ENCODE measurements around the gene NOTCH2.

Gene NOTCH2

DNA sequence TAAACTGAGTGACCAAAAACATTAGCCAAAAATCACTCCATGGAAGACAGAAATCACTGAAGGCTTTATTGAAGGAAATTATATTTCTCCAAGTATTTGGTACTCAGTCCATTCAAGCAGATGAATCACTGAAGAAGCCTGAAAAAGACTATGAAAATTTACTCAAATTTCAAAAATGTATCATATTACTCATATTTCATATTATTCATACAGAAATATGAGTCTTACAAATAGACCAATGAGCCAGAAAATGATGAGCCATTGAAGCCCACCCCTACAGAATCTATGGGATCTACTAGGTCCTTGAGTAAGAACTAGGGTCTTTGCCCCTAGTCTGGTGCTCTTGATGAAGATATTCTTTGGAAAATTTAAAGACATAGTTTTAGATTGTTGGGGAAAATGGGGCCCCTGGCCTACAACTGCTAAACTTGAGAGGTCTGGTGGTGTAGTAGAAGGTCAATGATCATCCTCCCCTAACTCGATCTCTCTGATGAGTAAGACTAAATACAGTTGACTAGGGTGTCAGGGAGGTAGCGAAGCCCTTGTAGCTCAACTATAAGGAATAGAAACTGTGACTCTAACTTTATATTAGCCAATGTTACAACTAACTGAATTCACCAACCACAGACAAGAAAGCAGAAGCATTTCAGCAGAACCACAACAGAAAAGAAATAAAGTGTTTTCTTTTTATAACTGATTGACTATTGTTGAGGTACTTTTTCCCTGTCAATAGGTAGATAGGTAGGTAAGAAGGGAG is 81.0 kb downstream of the NOTCH2 start:
- Histone ChIP-seq H3K27ac (no peak overlapping the region), H3K36me3 (ENCODE audit: control insufficient read depth, insufficient read depth, low read length) (no peaks in the 10 kb centered on the region), H3K79me2 (no peaks in the 10 kb centered on the region), H3K4me2 (ENCODE audit: low read length) (no peak overlapping the region), H3K4me3 (ENCODE audit: low read depth, low read length) (no peak overlapping the region), H3K27me3 (ENCODE audit: control insufficient read depth, insufficient read depth, low read length) (no peaks in the 10 kb centered on the region), H3K4me1 (no peaks in the 10 kb centered on the region), H3K9ac (no peak overlapping the region), H2AFZ (no peak overlapping the region), H3K9me3 (ENCODE audit: control insufficient read depth, low read length) (no peaks in the 10 kb centered on the region)
- TF ChIP-seq, protein P1, sequence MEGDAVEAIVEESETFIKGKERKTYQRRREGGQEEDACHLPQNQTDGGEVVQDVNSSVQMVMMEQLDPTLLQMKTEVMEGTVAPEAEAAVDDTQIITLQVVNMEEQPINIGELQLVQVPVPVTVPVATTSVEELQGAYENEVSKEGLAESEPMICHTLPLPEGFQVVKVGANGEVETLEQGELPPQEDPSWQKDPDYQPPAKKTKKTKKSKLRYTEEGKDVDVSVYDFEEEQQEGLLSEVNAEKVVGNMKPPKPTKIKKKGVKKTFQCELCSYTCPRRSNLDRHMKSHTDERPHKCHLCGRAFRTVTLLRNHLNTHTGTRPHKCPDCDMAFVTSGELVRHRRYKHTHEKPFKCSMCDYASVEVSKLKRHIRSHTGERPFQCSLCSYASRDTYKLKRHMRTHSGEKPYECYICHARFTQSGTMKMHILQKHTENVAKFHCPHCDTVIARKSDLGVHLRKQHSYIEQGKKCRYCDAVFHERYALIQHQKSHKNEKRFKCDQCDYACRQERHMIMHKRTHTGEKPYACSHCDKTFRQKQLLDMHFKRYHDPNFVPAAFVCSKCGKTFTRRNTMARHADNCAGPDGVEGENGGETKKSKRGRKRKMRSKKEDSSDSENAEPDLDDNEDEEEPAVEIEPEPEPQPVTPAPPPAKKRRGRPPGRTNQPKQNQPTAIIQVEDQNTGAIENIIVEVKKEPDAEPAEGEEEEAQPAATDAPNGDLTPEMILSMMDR (IDR thresholded peaks at IDR 0.05) = no peak

- Histone ChIP-seq H3K27ac (no peak overlapping the region), H2AFZ (no peak overlapping the region), H3K36me3 (ENCODE audit: control insufficient read depth, insufficient read depth, low read length) (no peaks in the 10 kb centered on the region), H3K4me1 (no peaks in the 10 kb centered on the region), H3K9me3 (ENCODE audit: control insufficient read depth, low read length) (no peaks in the 10 kb centered on the region), H3K4me2 (ENCODE audit: low read length) (no peak overlapping the region), H3K27me3 (ENCODE audit: control insufficient read depth, insufficient read depth, low read length) (no peaks in the 10 kb centered on the region), H3K9ac (no peak overlapping the region), H3K79me2 (no peaks in the 10 kb centered on the region), H3K4me3 (ENCODE audit: low read depth, low read length) (no peak overlapping the region)
- TF ChIP-seq, protein P1 (IDR thresholded peaks at IDR 0.05) = no peak
These were observed 81.8 kb downstream of the NOTCH2 start for GRCh38 chr1:119987686-119988085.

DNA sequence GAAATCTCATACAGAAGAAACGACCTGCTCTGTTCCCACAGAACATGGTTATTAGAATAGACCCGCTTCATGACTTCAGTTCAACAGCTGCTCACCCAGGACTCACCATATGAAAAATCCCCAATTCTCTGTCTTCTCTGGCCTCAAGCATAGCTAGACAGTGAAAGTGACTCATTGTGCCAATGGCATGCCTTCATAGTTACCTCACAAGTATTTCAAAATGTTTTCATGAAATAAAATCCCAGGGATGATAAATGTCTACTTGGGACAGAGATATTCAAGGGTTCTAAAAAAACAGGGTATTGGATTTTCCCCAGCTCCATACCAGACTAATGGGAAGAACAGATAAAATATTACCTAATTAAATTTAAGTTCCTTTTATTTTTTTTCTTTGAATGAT is 82.3 kb downstream of the NOTCH2 start:
- TF ChIP-seq, protein P1 (IDR thresholded peaks at IDR 0.05) = no peak
- Histone ChIP-seq H3K9ac (no peak overlapping the region), H3K27me3 (ENCODE audit: control insufficient read depth, insufficient read depth, low read length) (no peaks in the 10 kb centered on the region), H3K9me3 (ENCODE audit: control insufficient read depth, low read length) (no peaks in the 10 kb centered on the region), H3K36me3 (ENCODE audit: control insufficient read depth, insufficient read depth, low read length) (no peaks in the 10 kb centered on the region), H3K27ac (no peak overlapping the region), H3K4me3 (ENCODE audit: low read depth, low read length) (no peak overlapping the region), H3K4me1 (no peaks in the 10 kb centered on the region), H3K79me2 (no peaks in the 10 kb centered on the region), H3K4me2 (ENCODE audit: low read length) (no peak overlapping the region), H2AFZ (no peak overlapping the region)

DNA sequence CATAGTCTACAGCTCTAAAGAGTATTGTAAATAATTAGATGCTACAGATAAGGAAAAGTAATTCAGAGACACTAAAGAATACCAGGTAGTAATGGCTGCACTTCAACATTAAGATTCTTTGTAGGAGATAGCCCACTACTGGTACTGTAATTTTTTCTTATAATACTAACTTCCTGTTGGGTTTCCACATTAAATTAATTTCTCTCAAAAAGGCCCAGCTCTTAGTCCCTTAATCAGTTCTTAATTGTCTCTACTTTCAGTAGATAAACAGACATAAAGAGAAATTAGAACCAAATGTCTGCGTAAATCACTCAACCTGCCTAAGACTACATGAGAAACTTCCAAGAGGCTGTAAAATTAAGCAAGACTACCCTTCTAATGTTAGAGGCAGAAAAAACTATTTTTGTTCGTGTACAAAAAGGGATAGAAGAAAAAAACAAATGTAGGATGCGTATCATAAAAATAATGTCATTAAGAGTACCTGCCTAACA is 83.4 kb downstream of the NOTCH2 start:
- Histone ChIP-seq H3K27me3 (ENCODE audit: control insufficient read depth, insufficient read depth, low read length) (no peaks in the 10 kb centered on the region), H3K4me3 (ENCODE audit: low read depth, low read length) (no peak overlapping the region), H3K4me2 (ENCODE audit: low read length) (no peak overlapping the region), H3K9me3 (ENCODE audit: control insufficient read depth, low read length) (no peaks in the 10 kb centered on the region), H3K4me1 (no peaks in the 10 kb centered on the region), H3K79me2 (no peaks in the 10 kb centered on the region), H3K27ac (no peak overlapping the region), H2AFZ (no peak overlapping the region), H3K9ac (no peak overlapping the region), H3K36me3 (ENCODE audit: control insufficient read depth, insufficient read depth, low read length) (no peaks in the 10 kb centered on the region)
- TF ChIP-seq, protein P1 (IDR thresholded peaks at IDR 0.05) = no peak

DNA sequence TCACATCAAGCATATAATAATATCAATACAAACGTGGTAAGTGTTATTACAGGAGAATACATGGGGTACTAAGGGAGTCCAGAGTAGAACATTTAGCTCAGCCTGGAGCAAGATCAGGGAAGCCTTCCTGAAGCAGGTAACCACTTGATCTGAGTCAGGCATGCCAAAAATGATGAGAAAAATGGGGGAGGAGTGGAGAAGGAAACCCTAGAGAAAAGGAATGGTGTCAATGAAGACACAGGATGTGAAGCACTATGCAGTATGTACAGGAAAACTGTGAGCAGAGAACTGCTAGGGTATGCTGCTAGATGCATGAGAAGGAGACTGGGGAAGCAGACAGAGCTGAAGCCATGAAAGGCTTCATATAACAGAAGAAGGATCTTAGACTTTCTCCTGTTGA is 84.7 kb downstream of the NOTCH2 start:
- no peak overlapping the region for H3K4me3 ChIP-seq (ENCODE audit: low read depth, low read length)
- TF ChIP-seq, protein P1 (IDR thresholded peaks at IDR 0.05) = no peak
- no peaks in the 10 kb centered on the region for H3K36me3 ChIP-seq (ENCODE audit: control insufficient read depth, insufficient read depth, low read length)
- H2AFZ ChIP-seq = no peak overlapping the region
- H3K9me3 ChIP-seq (ENCODE audit: control insufficient read depth, low read length) = no peaks in the 10 kb centered on the region
- H3K27ac ChIP-seq = no peak overlapping the region
- H3K9ac ChIP-seq = no peak overlapping the region
- no peak overlapping the region for H3K4me2 ChIP-seq (ENCODE audit: low read length)
- H3K27me3 ChIP-seq (ENCODE audit: control insufficient read depth, insufficient read depth, low read length) = no peaks in the 10 kb centered on the region
- no peaks in the 10 kb centered on the region for H3K79me2 ChIP-seq
- H3K4me1 ChIP-seq = no peaks in the 10 kb centered on the region

All from parathyroid adenoma (tissue), 2 donors.